Fibroblast of peridontal ligament (primary cell): ENCODE results near the gene ZG16B.

Source experiments
- DNase-seq: peaks from one replicate; pipeline ENCODE4 v3.0.0-alpha.2; 2010; ENCODE audit errors: extremely low read depth

ZG16B gene

DNA sequence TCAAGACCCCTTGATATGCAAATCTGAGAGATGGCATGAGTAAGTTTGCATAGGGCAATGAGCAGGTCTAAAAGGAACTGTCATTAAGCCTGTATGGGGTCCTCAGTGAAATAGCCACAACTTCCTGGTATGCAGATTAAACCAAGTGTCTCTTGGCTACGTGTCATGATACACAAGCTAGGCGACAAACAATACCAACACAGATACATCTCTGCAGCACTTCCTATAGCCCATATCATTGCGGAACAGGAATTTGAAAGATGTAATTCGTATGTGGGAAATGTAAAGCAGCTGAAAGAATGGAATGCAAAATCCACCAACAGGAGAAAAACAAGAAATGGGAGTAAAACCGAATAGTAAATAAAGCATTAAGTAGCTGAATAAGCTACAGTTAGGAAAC is 15.0 kb downstream of the ZG16B start:
- DNase-seq, result no peak

DNA sequence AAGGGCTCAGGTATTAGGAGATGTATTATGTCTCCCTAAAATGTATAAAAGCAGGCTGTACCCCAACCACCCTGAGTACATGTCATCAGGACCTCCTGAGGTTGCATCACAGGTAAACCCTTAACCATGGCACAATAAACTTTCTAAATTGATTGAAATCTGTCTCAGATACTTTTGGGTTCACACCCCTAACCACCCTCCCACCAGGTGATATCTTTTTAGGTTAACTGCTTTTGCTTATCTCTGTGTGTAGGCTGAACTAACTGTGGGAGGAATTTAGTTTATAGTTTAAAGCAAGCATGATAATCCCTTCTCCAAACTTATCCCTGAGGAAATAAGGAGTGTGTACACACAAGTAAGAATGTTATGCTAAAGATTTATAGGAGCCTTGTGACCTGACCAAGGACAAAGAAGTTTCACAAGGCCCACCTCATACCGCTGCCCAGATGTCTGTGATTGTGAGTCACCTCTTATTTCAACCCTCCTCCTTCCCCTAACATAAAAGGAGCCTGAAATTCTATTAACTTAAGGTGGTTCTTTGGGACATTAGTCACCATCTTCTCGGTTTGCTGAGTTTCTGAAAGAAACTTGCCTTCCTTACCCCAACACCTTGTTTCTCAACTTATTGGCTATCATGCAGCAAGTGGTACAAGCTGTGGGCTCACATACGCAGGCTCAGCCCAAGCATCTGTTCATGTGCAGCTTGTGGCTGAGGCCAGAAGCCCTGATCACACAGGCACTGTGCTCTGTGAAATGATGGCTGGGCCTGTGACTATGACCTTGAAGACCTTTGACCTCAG is 16.6 kb downstream of the ZG16B start:
- peak; percentile 14 for DNase-seq

DNA sequence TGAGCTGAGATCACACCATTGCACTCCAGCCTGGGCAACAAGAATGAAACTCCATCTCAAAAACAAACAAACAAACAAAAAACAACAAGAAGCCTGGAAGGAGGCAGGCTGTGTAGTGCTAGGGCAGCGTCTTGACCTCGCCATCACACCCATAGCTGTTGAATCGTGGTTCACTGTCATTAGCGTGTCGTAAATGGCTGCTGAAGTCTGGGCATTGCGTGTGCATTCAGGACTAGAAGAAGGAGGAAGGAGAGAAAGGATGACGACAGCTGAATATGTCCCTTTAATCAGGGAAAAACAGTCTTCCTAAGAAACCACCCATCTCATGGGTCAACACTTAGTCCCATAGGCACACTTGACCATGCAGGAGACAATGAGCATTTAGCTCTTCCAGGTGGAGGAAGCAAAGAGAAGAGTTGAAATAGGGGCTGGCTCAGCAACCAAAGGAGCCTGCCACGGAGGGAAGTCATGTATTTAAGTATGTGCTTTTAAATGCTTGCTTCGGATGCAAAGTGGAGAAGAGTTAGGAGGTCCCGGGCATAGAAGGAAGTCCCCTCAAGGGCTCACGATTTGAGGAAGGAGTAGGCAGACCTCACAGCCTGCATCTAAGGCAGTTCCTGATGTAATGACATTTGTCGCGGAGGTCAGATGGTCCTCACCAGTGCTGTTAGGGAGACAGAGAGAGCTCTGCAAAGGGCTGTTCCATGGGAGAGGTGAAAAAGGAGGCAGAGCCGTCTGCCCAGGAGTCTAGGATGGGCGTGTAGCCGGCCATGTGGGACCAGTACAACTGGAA is 19.0 kb downstream of the ZG16B start:
- no peak for DNase-seq

DNA sequence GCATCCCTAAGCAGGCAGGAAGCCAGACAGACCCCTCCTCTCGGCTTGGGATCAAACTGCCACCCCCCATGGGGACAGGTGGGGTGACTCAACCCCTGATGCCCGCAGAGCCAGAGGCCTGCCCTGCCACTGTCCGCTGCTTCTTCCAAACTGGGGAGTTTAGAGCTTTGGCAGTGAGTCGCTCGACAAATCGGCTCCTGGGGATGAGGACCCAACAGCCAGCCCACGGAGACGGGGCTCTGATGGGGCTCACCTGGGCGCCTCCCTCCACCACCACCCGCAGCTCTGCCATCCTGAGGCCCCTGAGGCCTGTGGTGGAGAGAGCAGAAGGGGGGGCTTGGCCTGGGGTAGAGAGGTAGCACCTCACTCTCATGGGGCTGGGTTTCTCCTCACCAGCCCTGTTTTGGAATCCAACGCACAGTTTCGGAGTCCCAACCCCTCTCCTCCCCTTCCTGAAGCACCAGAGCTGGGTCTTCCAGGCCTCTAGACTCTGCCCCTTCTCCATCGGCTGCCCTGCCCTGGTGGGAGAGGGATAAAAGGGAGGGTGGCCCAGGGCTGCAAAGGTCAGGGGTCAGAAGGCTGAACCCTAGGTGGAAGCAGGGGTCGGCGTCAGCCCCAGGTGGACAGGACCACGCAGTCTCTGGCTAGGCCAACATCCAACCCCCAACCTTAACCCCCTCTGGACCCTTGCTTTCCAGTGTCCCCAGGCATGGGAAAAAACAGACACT is 22.1 kb downstream of the ZG16B start:
- no peak for DNase-seq

DNA sequence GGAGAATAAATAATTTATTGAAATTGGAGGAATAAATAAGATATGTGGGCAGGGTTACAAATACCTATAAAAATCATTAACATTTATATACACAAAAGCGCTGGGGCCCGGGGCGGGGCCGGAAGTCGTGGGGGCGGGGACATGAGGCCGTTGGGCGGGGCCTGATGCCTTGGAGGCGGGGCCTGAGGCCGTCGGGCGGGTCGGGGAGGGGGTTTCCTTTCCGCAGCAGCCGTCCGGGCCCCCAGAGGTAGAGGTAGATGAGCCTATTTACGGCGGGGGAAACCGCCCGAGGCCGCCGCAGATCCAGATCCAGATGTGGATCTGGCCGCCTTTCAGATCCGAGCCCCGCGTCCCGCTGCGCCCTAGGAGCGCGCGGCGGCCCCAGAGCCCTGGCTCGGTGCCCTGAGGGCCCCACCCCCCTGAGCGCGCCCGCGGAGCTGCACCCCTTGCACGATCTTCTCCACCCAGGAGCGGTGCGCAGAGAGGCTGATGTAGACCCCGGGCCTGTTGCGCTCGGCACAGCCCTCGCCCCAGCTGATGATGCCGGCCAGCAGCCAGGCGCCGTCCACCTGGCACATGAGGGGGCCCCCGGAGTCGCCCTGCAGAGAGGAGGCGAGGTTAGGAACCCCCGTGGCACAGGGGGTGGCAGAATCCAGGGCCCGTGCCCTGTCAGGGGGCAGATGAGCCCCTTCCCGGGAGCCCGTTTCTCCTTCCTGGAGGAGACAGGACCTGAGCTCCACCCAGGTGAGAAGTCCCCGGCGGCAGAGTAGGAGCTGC is 22.8 kb downstream of the ZG16B start:
- no peak for DNase-seq

DNA sequence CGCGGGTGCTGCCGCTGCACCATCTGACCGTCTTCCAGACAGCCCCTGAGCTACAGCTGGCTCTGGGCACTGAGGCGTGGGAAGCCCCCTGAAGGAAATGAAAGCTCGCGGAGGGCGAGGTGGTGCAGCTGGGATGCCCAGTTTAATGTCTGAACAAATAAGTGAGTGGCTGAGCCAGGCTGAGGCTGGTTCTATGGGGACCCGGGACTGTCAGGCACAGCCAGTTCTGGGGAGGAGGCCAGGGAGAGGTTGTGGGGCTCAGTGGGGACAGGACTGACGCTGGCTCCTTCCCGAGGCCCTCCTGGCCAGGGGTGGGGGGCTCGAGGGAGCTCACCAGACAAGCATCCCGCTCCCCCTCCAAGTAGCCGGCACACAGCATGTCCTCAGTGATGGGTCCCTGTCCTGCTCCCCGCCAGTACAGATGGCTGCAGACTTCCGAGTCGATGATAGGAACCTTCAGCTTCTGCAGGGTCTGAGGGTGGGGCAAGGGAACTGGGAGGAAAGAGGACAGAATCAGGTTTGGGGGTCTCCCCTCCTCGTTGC is 23.5 kb downstream of the ZG16B start:
- DNase-seq, result no peak

DNA sequence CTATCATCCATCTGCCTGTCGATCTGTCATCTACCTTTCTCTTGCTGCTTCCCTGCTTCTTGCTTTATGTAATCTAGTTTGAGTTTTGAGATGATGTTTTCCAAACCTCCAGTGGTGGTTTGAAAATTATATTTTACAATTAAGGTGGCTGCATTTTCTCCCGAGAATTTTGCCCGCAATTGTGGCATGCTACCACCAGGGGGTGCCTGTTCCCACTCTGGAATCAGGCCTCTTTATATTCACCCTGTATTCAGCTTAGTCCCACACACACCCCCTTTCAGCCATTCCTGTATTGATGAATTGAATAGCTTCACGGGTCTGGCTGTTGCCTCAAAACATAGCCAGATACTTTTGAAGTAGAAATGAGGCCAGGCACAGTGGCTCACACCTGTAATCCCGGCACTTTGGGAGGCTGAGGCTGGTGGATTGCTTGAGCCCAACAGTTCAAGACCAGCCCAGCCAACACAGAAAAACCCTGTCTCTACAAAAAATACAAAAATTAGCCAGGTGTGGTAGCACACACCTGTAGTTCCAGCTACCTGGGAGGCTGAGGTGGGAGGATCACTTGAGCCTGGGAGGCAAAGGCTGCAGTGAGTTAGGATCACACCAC is 24.7 kb downstream of the ZG16B start:
- DNase-seq, result no peak

DNA sequence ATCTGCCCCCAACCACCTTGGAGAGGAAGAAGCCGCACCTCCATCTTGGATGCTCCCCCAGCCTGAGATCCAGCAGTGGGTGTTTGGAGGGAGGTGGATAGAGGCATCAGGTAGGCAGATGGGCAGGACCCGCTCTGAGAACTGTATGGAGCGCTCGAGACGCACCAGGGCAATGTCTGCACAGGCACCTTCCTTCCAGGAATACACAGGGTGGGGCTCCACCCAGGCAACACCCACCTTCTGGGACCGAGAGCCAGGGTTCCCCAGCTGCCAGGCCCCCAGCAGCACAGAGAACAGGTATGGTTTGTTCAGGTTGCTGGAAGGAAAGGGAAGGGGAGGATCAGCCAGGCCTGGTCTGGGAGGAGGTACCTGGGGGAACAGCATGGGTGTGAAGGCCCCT is 25.4 kb downstream of the ZG16B start:
- no peak for DNase-seq

DNA sequence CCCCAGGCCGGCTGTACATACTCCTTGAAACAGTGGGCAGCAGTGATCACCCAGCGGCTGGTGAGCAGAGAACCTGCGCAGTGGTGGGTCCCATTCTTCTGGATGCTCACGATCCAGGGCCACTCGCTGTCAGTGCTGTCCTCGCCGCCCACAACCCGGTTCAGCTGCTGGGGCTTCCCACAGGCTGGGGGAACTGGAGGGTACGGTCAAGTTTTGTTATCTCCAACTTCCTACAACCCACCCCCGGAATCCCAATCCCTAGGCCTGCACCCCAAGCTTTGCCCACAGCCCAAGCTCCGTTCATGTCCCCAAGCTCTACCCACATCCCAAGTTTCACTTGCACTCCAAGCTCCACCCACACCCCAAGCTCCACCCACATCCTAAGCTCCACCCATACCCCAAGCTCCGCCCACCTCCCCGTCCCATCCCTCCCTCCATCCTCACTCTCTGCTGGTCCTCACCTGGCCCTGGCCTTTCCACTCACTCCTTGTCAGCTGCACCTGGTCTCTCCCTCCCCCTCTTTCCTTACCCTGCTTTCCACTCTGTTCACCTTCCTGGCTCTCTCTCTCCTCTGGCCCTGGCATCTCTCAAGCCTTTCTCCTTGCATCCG is 26.1 kb downstream of the ZG16B start:
- no peak for DNase-seq

DNA sequence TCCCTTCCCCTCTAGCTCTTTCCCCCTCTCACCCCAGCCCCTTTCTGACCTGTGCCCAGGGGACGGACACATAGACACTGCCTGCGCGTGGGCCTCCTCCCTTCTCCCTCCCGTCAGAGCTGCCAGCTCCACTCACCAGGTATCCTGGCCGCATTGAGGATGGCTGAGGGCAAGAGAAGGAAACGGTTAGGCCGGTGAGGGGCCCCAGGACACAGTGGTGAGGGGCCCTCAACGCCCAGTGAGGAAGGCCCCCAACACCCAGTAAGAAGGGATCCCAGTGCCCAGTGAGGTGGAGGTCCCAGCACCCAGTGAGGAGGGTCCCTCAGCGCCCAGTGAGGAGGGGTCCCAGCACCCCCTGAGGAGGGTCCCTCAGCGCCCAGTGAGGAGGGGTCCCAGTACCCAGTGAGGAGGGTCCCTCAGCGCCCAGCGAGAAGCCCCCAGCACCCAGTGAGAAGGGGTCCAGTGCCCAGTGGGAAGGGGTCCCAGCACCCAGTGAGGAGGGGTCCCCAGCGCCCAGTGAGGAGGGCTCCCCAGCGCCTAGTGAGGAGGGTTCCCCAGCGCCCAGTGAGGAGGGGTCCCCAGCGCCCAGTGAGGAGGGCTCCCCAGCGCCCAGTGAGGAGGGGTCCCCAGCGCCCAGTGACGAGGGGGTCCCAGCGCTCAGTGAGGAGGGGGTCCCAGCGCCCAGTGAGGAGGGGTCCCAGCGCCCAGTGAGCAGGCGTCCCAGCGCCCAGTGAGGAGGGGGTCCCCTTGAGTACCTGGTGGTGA is 26.8 kb downstream of the ZG16B start:
- DNase-seq, result no peak

DNA sequence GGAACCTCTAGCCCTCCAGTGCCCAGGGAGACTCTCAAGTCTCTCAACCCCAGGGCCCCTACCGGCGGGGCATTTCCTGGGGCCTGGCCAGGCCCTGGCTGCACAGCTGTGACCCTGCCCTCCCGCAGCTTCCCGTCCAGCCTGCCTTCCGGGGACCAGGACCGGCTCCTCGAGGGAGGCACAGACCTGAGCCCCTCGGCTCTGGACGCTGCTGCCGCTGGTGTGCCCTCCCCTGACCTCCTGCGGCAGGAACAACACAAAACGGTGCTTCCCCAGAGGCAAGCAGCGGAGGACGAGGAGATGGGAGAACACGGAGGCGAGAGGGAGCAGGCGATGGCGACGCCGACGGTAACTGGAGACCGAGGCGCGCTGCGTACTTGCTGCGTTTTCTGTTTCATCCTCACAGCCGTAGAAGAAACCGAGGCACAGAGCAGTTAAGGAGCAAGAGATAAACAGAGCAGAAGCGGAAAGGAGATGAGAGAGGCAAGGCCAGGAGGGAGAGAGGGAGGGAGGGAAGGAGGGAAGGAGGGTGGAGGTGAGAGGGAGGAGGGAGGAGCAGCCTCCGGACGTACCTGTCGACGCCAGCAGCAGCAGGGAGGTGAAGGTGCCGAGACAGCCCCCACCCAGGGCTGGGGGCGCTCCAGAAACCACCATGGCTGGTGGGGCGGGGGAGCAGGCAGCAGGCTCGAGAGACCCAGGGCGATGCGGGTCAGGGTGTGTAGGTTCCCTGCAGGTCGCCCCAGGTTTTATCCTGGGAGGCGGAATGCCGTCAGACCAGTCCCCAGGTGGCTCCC is 27.5 kb downstream of the ZG16B start, which contains the start of gene PRSS22:
PRSS22 (minus strand) TSS at position 720 of the 794 bp plus-strand sequence; CDS start at position 654, 66 bp downstream.
- no peak for DNase-seq

DNA sequence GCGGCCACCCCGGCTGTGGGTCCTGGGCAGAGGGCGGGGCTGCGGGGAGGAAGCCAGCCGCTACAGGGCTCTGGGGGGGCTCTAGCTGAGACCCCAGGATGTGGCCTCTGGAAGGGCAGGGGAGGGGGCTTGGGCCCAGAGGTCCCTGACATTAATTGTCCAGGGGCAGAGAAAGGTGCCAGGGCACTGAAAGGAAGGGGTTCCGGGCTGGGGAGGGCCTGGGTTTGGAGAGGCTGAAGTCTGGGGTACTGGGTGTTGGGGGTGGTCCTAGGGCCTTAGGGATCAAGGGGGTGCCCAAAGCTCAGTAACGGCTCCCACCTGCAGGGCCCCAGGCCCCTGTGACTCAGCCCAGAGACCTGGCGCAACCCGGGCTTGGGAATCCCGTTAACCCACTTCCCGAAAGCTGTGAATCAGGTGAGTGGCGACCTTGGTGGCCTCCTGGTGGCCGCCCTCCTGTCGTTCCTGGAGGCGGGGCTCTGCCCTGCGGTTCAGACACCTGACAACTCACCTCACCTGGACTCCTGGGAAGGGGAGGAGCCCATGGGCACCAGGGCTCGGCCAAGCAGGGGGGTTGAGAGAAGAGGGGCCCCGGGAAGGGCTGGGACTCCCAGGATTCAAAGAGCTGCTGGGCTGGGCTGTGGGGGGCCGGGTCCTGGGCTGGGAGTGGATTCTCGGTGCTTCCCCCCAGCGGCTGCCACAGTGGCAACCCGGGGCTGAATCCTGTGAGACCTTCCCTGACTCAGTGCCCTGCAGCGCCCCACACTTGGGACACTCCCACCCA is 28.3 kb downstream of the ZG16B start:
- DNase-seq, result no peak

DNA sequence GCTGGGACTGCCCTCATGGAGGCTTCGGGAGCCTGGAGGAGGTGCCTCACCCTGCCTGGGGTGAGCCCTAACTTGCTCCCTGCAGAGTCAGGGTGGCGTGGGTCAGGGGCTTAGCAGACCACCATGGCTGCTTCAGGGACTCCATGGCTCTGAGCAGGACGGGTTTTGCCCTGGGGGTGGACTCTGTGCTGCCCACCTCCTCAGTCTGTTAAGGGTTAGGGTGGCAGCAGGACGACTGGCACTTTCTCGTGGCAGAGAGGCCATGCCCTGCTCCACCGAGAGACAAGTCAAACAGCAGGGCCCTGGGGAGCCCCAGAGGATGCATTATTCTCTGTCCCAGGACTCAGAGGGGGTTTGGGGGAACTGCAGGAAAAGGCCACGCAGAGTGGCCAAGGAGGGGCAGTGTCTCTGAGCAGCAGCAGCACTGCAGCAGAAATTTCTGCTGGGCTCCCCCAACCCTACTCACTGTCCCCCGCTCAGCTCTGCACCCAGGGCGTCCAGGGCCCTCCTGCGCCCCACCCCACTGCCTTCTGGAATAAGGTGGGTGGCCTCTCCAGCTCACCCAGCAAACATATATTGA is 29.7 kb downstream of the ZG16B start:
- no peak for DNase-seq

DNA sequence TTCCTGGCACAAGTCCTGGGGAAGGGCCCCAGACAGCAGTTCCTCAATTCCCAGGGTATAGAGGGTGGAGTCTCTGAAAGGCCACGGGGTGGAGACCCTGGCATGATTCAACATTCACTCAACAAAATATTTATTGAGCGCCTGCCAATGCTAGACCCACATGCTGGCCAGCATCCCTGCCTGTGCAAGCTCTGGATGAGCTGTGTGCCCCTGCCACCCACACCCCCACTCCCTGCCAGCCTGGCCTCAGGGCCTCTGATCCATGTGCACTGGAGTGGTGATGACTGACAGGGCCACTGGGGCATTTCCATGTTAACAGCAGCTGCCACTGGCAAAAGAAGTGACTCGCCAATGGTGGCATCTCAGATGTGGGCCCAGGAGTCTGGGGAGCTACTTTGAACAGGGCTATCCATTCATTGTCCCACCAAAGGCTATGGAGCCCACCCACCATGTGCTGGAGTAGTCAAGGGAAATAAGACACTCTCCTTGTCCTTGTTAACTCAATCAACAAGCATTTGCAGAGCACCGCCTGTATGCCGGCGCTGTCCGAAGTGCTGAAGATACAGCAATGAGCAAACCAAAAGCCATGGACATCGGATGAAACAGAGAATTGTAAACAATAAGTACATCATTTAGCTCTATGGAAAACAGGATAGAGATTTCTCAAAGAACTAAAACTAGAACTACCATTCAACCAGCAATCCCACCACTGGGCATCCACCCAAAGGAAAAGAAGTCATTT is 30.9 kb downstream of the ZG16B start:
- DNase-seq, result peak; percentile 23

DNA sequence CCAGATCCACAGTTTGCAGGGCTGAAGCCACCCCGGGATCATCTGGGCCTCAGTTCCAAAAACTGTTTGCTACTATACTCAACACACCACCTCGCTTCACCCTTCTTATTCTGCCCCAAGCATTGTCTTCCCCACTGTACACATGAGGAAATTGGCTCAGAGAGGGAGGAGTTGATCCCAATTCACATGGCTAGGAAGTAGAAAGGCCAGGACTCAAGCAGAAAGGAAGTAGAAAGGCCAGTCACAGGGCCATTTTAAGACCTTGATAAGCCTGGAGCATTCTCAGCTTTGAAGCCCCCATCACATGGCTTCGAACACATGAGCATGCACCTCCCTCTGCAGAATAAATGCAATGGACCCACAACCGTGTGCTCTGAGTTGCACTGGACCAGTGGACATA is 35.5 kb downstream of the ZG16B start:
- no peak for DNase-seq

DNA sequence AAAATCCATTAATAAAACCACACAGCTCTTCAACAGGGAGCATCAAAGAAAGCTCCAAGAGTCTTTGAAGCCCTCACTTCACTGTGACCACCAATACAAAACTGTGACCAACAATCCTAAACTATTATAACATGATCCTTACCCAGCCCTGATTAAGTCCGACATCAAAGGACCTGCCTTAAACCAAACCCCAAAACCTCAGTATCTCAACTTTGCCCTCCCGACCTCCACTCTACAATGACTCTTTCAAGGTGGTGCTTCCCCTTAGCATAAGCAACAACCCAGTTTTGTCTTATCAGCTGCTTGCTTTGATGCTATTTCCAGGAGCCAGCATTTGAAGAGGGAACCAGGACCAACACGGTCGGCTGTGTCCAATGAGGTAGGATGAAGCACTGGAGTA is 36.3 kb downstream of the ZG16B start:
- DNase-seq, result no peak

DNA sequence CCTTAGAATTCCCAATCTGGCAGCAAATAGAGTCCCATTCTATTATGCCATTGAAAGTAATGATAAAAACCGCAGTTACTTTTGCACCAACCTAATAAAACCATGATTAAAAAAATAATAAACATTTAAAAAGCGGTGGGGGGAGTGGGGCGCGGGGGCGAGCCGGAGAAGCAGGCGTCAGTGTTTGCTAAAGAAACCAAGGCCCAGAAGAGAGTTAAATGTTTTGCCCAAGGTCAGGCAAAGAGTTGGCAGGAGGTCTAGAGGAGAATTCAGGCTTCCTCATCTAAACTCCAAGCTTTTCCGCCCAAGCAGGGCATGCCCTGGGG is 37.5 kb downstream of the ZG16B start:
- DNase-seq, result no peak
